HL-60 (cell line): ENCODE data around the gene SPEM2.

ENCODE experiments used
- DNase-seq, 2 experiments: peaks; one replicate each; pipeline ENCODE4 v3.0.0-alpha.2; 2010 to 2020; ENCODE audit warnings: low read depth in 1 of 2, low spot score in 1 of 2
- H3K27ac ChIP-seq: fragments of 250-450 bp; sonication (Bioruptor Pico); replicated peaks from 2 replicates; pipeline ENCODE4 v1.5.1; 2020; ENCODE audit warnings: mild to moderate bottlenecking, moderate library complexity
- H3K27me3 ChIP-seq: fragments of 250-450 bp; sonication (Bioruptor Pico); 2 replicates; pipeline ENCODE4 v1.5.1; 2021; ENCODE audit warnings: mild to moderate bottlenecking, moderate library complexity; ENCODE audit not compliant: insufficient read depth, poor library complexity, severe bottlenecking
- H3K4me3 ChIP-seq: replicated peaks from 2 replicates; pipeline ENCODE4 v1.5.1; 2011; ENCODE audit warnings: mild to moderate bottlenecking, control low read depth, low read length; ENCODE audit not compliant: insufficient read depth
- GABPA ChIP-seq: IDR thresholded peaks from 2 replicates; pipeline ENCODE4 v1.6.1; 2012; ENCODE audit warnings: low read depth
- POLR2AphosphoS5 ChIP-seq: IDR thresholded peaks from 2 replicates; pipeline ENCODE4 v1.6.1; 2012; ENCODE audit warnings: low read depth
- SPI1 ChIP-seq: IDR thresholded peaks from 2 replicates; pipeline ENCODE4 v1.6.1; 2012; ENCODE audit warnings: low read depth, mild to moderate bottlenecking, borderline replicate concordance
- TF ChIP-seq, protein P1 (sequence below): IDR thresholded peaks from 2 replicates; pipeline ENCODE4 v1.6.1; 2012; ENCODE audit warnings: low read depth; ENCODE audit not compliant: insufficient replicate concordance
- TF ChIP-seq, protein P2 (sequence below): IDR thresholded peaks from one replicate; pipeline ENCODE4 v1.5.1; 2011; ENCODE audit warnings: low read length, control low read depth, inconsistent platforms; ENCODE audit not compliant: insufficient read depth

Gene SPEM2

GRCh38 chr17:7411427-7411750, 14.0 kb upstream of the SPEM2 start:
- no peak for DNase-seq
- H3K4me3 ChIP-seq: no peak overlapping the region
- TF ChIP-seq, protein P1, sequence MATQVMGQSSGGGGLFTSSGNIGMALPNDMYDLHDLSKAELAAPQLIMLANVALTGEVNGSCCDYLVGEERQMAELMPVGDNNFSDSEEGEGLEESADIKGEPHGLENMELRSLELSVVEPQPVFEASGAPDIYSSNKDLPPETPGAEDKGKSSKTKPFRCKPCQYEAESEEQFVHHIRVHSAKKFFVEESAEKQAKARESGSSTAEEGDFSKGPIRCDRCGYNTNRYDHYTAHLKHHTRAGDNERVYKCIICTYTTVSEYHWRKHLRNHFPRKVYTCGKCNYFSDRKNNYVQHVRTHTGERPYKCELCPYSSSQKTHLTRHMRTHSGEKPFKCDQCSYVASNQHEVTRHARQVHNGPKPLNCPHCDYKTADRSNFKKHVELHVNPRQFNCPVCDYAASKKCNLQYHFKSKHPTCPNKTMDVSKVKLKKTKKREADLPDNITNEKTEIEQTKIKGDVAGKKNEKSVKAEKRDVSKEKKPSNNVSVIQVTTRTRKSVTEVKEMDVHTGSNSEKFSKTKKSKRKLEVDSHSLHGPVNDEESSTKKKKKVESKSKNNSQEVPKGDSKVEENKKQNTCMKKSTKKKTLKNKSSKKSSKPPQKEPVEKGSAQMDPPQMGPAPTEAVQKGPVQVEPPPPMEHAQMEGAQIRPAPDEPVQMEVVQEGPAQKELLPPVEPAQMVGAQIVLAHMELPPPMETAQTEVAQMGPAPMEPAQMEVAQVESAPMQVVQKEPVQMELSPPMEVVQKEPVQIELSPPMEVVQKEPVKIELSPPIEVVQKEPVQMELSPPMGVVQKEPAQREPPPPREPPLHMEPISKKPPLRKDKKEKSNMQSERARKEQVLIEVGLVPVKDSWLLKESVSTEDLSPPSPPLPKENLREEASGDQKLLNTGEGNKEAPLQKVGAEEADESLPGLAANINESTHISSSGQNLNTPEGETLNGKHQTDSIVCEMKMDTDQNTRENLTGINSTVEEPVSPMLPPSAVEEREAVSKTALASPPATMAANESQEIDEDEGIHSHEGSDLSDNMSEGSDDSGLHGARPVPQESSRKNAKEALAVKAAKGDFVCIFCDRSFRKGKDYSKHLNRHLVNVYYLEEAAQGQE: no peak
- TF ChIP-seq, protein P2, sequence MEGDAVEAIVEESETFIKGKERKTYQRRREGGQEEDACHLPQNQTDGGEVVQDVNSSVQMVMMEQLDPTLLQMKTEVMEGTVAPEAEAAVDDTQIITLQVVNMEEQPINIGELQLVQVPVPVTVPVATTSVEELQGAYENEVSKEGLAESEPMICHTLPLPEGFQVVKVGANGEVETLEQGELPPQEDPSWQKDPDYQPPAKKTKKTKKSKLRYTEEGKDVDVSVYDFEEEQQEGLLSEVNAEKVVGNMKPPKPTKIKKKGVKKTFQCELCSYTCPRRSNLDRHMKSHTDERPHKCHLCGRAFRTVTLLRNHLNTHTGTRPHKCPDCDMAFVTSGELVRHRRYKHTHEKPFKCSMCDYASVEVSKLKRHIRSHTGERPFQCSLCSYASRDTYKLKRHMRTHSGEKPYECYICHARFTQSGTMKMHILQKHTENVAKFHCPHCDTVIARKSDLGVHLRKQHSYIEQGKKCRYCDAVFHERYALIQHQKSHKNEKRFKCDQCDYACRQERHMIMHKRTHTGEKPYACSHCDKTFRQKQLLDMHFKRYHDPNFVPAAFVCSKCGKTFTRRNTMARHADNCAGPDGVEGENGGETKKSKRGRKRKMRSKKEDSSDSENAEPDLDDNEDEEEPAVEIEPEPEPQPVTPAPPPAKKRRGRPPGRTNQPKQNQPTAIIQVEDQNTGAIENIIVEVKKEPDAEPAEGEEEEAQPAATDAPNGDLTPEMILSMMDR: no peak
- TF ChIP-seq SPI1: no peak
- peaks cover 2% of the 10 kb centered on the region for H3K27me3 ChIP-seq
- H3K27ac ChIP-seq: no peak overlapping the region

GRCh38 chr17:7413346-7413985, 11.9 kb upstream of the SPEM2 start:
- H3K27me3 ChIP-seq: peaks cover 2% of the 10 kb centered on the region
- no peak overlapping the region for H3K27ac ChIP-seq
- H3K4me3 ChIP-seq: no peak overlapping the region
- TF ChIP-seq SPI1 (no peak), POLR2AphosphoS5 (no peak), GABPA (no peak)
- TF ChIP-seq, protein P1: no peak
- TF ChIP-seq, protein P2: no peak
- DNase-seq: no peak

DNA sequence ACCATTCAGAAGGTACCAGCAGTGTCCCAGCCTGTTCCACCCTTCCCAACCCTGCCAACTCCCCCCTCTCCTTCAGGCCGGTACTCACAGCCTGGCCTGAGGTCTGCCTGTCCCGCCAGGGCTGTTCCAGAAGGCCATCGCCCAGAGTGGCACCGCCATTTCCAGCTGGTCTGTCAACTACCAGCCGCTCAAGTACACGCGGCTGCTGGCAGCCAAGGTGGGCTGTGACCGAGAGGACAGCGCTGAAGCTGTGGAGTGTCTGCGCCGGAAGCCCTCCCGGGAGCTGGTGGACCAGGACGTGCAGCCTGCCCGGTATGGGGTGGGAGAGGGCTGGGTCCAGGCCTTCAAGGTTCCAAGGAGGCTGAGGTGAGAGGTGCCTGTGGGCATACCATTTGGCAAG, 10.6 kb upstream of the SPEM2 start:
- TF ChIP-seq, protein P2: no peak
- no peak for TF ChIP-seq SPI1
- H3K27me3 ChIP-seq: no peaks in the 10 kb centered on the region
- no peak overlapping the region for H3K27ac ChIP-seq
- H3K4me3 ChIP-seq: no peak overlapping the region
- DNase-seq: no peak

DNA sequence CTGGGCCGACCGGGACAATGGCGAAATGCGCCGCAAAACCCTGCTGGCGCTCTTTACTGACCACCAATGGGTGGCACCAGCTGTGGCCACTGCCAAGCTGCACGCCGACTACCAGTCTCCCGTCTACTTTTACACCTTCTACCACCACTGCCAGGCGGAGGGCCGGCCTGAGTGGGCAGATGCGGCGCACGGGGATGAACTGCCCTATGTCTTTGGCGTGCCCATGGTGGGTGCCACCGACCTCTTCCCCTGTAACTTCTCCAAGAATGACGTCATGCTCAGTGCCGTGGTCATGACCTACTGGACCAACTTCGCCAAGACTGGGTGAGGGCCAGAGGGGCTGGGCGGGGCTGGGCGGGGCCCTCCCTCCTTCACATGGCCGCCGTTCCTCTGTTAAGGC, 9.6 kb upstream of the SPEM2 start:
- TF ChIP-seq, protein P1: no peak
- TF ChIP-seq, protein P2: no peak
- TF ChIP-seq GABPA (no peak), POLR2AphosphoS5 (no peak), SPI1 (no peak)
- DNase-seq: no peak
- no peak overlapping the region for H3K4me3 ChIP-seq
- no peaks in the 10 kb centered on the region for H3K27me3 ChIP-seq
- H3K27ac ChIP-seq: no peak overlapping the region
